K562 (cell line): ENCODE results near the gene MDM4. TPM values are rescaled to one million over a fixed set of nuclear protein-coding genes. Genes with fewer than 3 reads are reported as not detected.

Experiments used
- ARID1B ChIP-seq: fragments of 450-650 bp; IDR thresholded peaks from 2 replicates; pipeline ENCODE4 v1.6.1; 2016; ENCODE audit warnings: antibody characterized with exemption, mild to moderate bottlenecking, inconsistent platforms
- BACH1 ChIP-seq: fragments of 200-800 bp; sonication (Bioruptor generic); IDR thresholded peaks from 2 replicates; pipeline ENCODE4 v1.6.1; 2016; ENCODE audit warnings: missing genetic modification characterization, missing compliant biosample characterization
- CBX3 ChIP-seq, 2 experiments: IDR thresholded peaks; 1 replicate in 1 of 2; 2 replicates in 1 of 2; pipeline ENCODE4 v1.6.1; 2012; ENCODE audit warnings: inconsistent platforms in 2 of 2, low read length in 2 of 2, borderline replicate concordance in 1 of 2, control low read depth in 1 of 2
- CEBPG ChIP-seq, 3 experiments: fragments of 200-800 bp in 1 of 3; sonication (Bioruptor generic) in 1 of 3; sonication (generic) in 1 of 3; formaldehyde crosslinking in 1 of 3; IDR thresholded peaks in 2 of 3; conservative IDR thresholded peaks in 1 of 3; 2 replicates each; pipeline versions ENCODE4 v1.6.1 to v1.8.0; 2016 to 2022; ENCODE audit warnings: missing compliant biosample characterization in 2 of 3, missing genetic modification characterization in 2 of 3, mild to moderate bottlenecking in 1 of 3, missing genetic modification reagents in 1 of 3
- CREB1 ChIP-seq, 2 experiments: sonication (generic) in 1 of 2; formaldehyde crosslinking in 1 of 2; IDR thresholded peaks; 2 replicates each; pipeline versions ENCODE4 v1.6.1 to v1.8.0; 2012 to 2022; ENCODE audit warnings: inconsistent platforms in 1 of 2, mild to moderate bottlenecking in 1 of 2, missing genetic modification reagents in 1 of 2, moderate library complexity in 1 of 2
- DNMT1 ChIP-seq: fragments of 450-650 bp; IDR thresholded peaks from 2 replicates; pipeline ENCODE4 v1.6.1; 2016; ENCODE audit warnings: antibody characterized with exemption, mild to moderate bottlenecking
- E2F3 ChIP-seq: fragments of 250-450 bp; sonication (Bioruptor Pico); IDR thresholded peaks from 2 replicates; pipeline ENCODE4 v1.4.0; 2020; ENCODE audit warnings: mild to moderate bottlenecking
- ELK1 ChIP-seq: sonication (generic); formaldehyde crosslinking; IDR thresholded peaks from 2 replicates; pipeline ENCODE4 v1.8.1; 2022; ENCODE audit warnings: missing genetic modification reagents
- ESRRA ChIP-seq: fragments of 450-650 bp; IDR thresholded peaks from 2 replicates; pipeline ENCODE4 v1.6.1; 2014; ENCODE audit warnings: low read depth, mild to moderate bottlenecking, moderate library complexity, borderline replicate concordance
- KDM4B ChIP-seq, 2 experiments: fragments of 450-650 bp in 1 of 2; sonication (generic) in 1 of 2; IDR thresholded peaks; 2 replicates each; pipeline ENCODE4 v1.6.1; 2016 to 2017; ENCODE audit warnings: borderline replicate concordance in 2 of 2, antibody characterized with exemption in 1 of 2, low read depth in 1 of 2, mild to moderate bottlenecking in 1 of 2
- LARP7 ChIP-seq: fragments of 450-650 bp; IDR thresholded peaks from 2 replicates; pipeline ENCODE4 v1.6.1; 2016
- PHB2 ChIP-seq: fragments of 450-650 bp; IDR thresholded peaks from 2 replicates; pipeline ENCODE4 v1.6.1; 2017; ENCODE audit warnings: low read depth
- PHF21A ChIP-seq: fragments of 450-650 bp; IDR thresholded peaks from 2 replicates; pipeline ENCODE4 v1.6.1; 2017; ENCODE audit warnings: low read depth, borderline replicate concordance
- SMARCC2 ChIP-seq: fragments of 450-650 bp; IDR thresholded peaks from 2 replicates; pipeline ENCODE4 v1.6.1; 2017; ENCODE audit warnings: antibody characterized with exemption, moderate library complexity, mild to moderate bottlenecking, low read depth
- ZFP36 ChIP-seq: fragments of 150-350 bp; IDR thresholded peaks from 2 replicates; pipeline ENCODE4 v1.6.1; 2018; ENCODE audit warnings: low read length, low read depth; ENCODE audit not compliant: partially characterized antibody
- ZNF239 ChIP-seq: fragments of 250-450 bp; sonication (Bioruptor Pico); IDR thresholded peaks from 2 replicates; pipeline ENCODE4 v1.4.0; 2020; ENCODE audit warnings: mild to moderate bottlenecking
- ZNF668 ChIP-seq: fragments of 250-450 bp; sonication (Bioruptor Pico); IDR thresholded peaks from 2 replicates; pipeline ENCODE4 v1.8.0; 2022; ENCODE audit warnings: mild to moderate bottlenecking, inconsistent platforms
- ZNF740 ChIP-seq, 3 experiments: fragments of 200-800 bp in 1 of 3; sonication (Bioruptor generic) in 1 of 3; sonication (generic) in 1 of 3; formaldehyde crosslinking in 1 of 3; IDR thresholded peaks; 2 replicates each; pipeline versions ENCODE4 v1.6.1 to v1.8.0; 2016 to 2022; ENCODE audit warnings: mild to moderate bottlenecking in 2 of 3, missing compliant biosample characterization in 2 of 3, missing genetic modification characterization in 2 of 3, missing genetic modification reagents in 1 of 3
- ZNF77 ChIP-seq: fragments of 250-450 bp; sonication (Bioruptor Pico); IDR thresholded peaks from 2 replicates; pipeline ENCODE4 v1.5.0; 2020
- polyA plus RNA-seq, 8 experiments: library from polyadenylated mRNA; depleted of rRNA in 4 of 8; stranded (reverse) in 5 of 8; unstranded in 3 of 8; fragments of >200 nt; fragmentation: Nextera tagmentation in 2 of 8; fragmentation: Illumina TruSeq in 1 of 8; extraction: Ambion mirVana in 2 of 8; extraction: Trizol in 1 of 8; gene quantifications; 2 replicates each; pipeline versions ENCODE4 v1.2.1 to v1.2.3, GENCODE V29; 2011 to 2014; ENCODE audit warnings: inconsistent platforms in 1 of 8, missing spikeins in 1 of 8
- total RNA-seq, 7 experiments: library from RNA; depleted of rRNA in 6 of 7; stranded (reverse); fragments of >200 nt in 6 of 7; fragmentation: Illumina TruSeq in 2 of 7; extraction: Trizol in 2 of 7; gene quantifications; 2 replicates each; pipeline versions ENCODE4 v1.2.1 to v1.2.3, GENCODE V29; 2011 to 2021; ENCODE audit warnings: low replicate concordance in 1 of 7
- TF ChIP-seq, protein P1 (sequence below), 2 experiments: fragments of 250-450 bp in 1 of 2; fragments of 450-650 bp in 1 of 2; sonication (Bioruptor Pico) in 1 of 2; IDR thresholded peaks; 2 replicates each; pipeline versions ENCODE4 v1.6.1 to v1.8.0; 2016 to 2021; ENCODE audit warnings: mild to moderate bottlenecking in 2 of 2, moderate library complexity in 2 of 2, missing compliant biosample characterization in 1 of 2, missing genetic modification characterization in 1 of 2
- TF ChIP-seq, protein P2 (sequence below): fragments of 250-450 bp; sonication (Bioruptor Pico); IDR thresholded peaks from 2 replicates; pipeline ENCODE4 v1.8.0; 2021; ENCODE audit warnings: moderate library complexity, mild to moderate bottlenecking, inconsistent platforms

The MDM4 gene
- total and polyA plus RNA-seq, 9 of the 15 experiments (the other 6 are each of a cell fraction or from before 2014, with no cell fraction given), result 3.3 to 61.7 (median 21.2) TPM

DNA sequence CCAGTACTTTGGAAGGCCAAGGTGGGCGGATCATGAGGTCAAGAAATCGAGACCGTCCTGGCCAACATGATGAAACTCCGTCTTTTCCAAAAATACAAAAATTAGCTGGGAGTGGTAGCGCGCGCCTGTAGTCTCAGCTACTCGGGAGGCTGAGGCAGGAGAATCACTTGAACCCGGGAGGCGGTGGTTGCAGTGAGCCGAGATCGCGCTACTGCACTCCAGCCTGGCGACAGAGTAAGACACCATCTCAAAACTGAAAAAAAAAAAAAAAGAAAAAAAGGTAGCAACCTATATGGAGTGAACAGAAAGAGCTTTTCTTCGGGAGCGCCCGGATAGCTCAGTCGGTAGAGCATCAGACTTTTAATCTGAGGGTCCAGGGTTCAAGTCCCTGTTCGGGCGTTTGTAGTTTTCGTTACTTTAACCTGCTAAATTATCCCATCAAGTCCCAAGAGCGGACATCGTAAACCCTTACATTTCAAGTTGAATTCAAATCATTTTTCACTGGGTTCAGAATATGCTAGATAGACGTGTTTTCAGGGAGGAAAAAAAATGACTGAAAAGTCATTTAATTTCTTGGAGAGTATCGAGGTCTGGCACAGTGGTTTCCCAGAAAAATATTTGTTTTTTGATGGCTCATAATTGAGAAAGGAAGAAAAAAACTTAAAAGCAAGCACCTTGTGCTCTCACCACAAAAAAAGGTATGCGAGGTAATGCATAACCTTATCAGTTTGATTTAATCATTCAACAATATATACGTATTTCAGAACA, 9.8 kb upstream of the MDM4 start (continued):
- TF ChIP-seq BACH1 (tag) (no peak), PHF21A (peak; percentile 57; the same call in 1 of the 2 replicates), CEBPG (CRISPR knock-in tag; IDR thresholded peaks at IDR 0.05) (peak; percentile 28; the same call in 1 of the 2 replicates), CEBPG (tag; conservative IDR thresholded peaks at IDR 0.05 in 1 of 2, IDR thresholded peaks at IDR 0.05 in 1 of 2) (peak in 1 of 2 experiments; percentile 87; a peak in 2 of 4 replicates), ELK1 (no peak), ARID1B (peak; percentile 25; the same call in 1 of the 2 replicates), ZNF239 (CRISPR knock-in tag) (peak; percentile 7; the same call in 1 of the 2 replicates), CBX3 (IDR thresholded peaks at IDR 0.05; ENCODE audit: borderline replicate concordance in 1 of 2, low read length in 2 of 2) (peak in 1 of 2 experiments; percentile 78; a peak in 2 of 3 replicates), ZNF77 (CRISPR knock-in tag) (no peak; the same call in 1 of the 2 replicates), DNMT1 (no peak), LARP7 (peak; percentile 82; the same call in 1 of the 2 replicates), KDM4B (IDR thresholded peaks at IDR 0.05; ENCODE audit: borderline replicate concordance in 2 of 2, low read depth in 1 of 2) (0 out of 4 replicates have a peak, but pooled peaks of 1 of the 2 experiments have one; percentile 84), CREB1 (IDR thresholded peaks at IDR 0.05) (no peak; the same call in 1 of the 2 replicates), CREB1 (CRISPR knock-in tag; IDR thresholded peaks at IDR 0.05) (no peak), ESRRA (no peak; the same call in 1 of the 2 replicates), ZFP36 (no peak), ZNF668 (CRISPR knock-in tag) (peak; percentile 29; the same call in 1 of the 2 replicates), ZNF740 (CRISPR knock-in tag; IDR thresholded peaks at IDR 0.05) (peak; percentile 11; the same call in 1 of the 2 replicates), ZNF740 (tag; IDR thresholded peaks at IDR 0.05) (no peak), E2F3 (0 out of 2 replicates have a peak, but pooled peaks have one; percentile 27), PHB2 (peak; percentile 8; the same call in 1 of the 2 replicates), SMARCC2 (0 out of 2 replicates have a peak, but pooled peaks have one; percentile 23)
- TF ChIP-seq, protein P1, sequence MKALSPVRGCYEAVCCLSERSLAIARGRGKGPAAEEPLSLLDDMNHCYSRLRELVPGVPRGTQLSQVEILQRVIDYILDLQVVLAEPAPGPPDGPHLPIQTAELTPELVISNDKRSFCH (CRISPR knock-in tag; IDR thresholded peaks at IDR 0.05), result no peak
- TF ChIP-seq, protein P1 (tag; IDR thresholded peaks at IDR 0.05), result no peak
- TF ChIP-seq, protein P2, sequence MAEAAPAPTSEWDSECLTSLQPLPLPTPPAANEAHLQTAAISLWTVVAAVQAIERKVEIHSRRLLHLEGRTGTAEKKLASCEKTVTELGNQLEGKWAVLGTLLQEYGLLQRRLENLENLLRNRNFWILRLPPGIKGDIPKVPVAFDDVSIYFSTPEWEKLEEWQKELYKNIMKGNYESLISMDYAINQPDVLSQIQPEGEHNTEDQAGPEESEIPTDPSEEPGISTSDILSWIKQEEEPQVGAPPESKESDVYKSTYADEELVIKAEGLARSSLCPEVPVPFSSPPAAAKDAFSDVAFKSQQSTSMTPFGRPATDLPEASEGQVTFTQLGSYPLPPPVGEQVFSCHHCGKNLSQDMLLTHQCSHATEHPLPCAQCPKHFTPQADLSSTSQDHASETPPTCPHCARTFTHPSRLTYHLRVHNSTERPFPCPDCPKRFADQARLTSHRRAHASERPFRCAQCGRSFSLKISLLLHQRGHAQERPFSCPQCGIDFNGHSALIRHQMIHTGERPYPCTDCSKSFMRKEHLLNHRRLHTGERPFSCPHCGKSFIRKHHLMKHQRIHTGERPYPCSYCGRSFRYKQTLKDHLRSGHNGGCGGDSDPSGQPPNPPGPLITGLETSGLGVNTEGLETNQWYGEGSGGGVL (CRISPR knock-in tag), result no peak; the same call in 1 of the 2 replicates
